Right renal cortex interstitium (tissue), 3 donors: ENCODE data around the gene HDAC8. TPM values are rescaled to one million over a fixed set of nuclear protein-coding genes. Genes with fewer than 3 reads are reported as not detected.

Experiments used
- DNase-seq, 3 donors: peaks; one replicate each; pipeline ENCODE4 v3.0.0-alpha.2; 2013; ENCODE audit warnings: low read depth in 3 of 3, low spot score in 2 of 3
- polyA plus RNA-seq, 3 donors: library from polyadenylated mRNA; unstranded; fragments of 120-200 nt; gene quantifications; one replicate each; pipeline ENCODE4 v1.2.1, GENCODE V29; 2013; ENCODE audit not compliant: insufficient read length in 3 of 3

The HDAC8 gene
- polyA plus RNA-seq, 3 donors: 27.2 to 38.4 (median 35.9) TPM

DNA sequence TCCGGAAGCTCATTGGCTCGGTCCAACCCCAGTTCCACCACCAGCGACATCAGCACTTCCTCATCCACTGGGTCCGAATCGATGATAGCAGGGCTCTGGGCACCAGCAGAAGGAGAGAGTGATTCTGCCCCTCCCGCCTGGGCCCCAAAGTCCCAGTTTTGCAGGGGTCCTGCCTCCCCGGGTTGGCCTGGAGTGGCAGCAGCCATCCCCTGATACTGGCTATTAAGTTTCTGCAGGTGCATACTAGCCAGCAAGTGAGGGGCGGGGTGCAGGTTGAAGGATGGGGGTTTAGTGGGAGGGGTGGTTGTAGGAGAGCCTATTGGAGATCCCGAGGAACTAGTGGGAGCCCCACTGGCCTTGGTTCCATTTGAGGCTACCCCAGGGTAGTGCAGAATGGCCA is 270.9 kb downstream of the HDAC8 start:
- no peak for DNase-seq

DNA sequence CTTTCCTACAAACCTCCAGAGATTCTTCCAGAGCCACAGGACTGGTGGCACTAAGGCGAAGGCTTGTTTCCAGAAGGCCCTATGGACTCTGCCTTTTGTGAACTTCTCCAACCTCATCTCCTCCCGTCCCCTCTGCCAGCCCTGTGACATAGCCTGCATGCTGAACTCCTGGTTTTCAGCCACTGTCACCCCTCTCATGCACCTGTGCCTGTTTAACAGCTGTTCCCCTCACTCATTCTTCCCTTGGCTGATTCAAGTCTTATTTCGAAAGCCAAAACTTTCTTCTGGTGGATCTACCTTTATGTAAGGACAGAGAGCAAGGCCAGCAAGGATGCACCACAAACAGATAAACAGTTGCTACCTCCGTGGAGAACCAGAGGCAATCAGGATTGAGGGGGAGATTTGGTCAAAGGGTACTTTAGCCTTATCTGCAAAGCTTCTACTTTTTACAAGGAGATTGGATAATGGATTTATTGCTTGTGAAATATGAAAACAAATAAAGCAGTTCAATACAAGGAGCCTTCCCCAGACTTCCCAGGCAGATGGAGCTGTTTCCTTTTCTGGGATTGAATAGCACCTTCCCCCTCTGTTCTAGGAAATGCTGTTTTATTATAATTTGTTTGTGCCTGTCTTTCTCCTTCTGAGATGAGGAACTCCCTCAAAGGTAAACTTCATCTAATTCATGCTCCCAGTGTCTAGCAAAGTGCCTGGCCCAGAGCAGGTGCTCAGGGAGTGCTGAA is 272.6 kb downstream of the HDAC8 start:
- no peak for DNase-seq

DNA sequence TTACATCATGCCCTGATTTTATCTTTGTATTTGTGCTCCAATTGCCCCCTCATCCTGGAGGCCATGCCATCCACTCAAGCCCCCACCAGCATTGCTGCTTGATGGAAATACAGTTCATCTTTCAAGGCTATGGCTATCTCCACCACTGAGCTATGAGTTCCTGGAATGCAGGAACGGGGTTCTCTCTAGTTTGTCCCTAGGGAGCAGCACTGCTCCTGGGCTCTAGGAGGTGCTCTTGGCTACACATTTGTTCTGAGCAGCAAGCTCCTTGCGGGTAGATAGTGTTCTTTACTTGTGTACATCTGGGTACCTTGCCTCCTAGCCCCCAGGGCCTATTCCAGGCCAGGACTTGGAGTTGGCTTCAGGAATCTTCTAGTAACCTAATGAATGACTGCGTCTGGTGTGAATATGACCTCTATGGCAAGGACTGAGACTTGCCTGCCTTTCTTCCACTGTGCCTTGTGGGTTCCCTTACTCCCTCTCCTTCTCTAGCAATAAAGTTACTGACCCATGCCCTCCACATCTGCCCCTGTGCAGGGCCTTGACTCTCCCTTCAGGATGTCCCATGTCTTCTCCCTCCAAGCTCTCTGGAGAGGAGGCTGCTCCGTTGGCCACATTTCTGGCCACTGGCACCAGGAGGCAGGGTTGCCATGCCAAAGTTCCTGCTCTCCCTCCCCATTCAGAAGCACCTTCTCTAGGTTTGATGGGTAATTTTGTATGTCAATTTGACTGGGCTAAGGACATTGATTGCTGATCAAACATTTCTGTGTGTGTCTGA is 274.5 kb downstream of the HDAC8 start:
- no peak for DNase-seq

- DNase-seq: no peak
These were observed 275.7 kb downstream of the HDAC8 start for GRCh38 chrX:72296991-72297390.

DNA sequence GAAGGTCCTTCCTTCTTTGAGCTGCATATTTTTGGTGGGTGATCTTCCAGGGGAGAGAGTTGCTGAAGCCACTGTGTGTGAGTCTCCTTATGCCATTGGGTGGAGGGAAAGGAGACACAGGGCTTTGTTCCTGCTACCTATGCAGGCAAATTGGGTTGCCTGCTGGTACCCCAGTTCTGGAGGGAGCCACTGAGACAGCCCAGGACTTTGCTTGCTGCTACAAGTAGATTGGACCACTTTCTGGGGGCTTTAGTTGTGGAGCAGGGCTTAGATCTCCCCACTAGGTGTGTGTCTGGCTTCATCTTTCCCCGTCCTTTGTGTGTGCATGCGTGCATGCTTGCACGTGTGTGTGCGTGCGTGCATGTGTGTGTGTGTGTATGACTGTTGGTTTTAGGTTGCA is 276.9 kb downstream of the HDAC8 start:
- DNase-seq: no peak

- no peak for DNase-seq
These were observed 278.1 kb downstream of the HDAC8 start for GRCh38 chrX:72294497-72294896.

GRCh38 chrX:72282302-72282701 is 290.3 kb downstream of the HDAC8 start:
- no peak for DNase-seq

DNA sequence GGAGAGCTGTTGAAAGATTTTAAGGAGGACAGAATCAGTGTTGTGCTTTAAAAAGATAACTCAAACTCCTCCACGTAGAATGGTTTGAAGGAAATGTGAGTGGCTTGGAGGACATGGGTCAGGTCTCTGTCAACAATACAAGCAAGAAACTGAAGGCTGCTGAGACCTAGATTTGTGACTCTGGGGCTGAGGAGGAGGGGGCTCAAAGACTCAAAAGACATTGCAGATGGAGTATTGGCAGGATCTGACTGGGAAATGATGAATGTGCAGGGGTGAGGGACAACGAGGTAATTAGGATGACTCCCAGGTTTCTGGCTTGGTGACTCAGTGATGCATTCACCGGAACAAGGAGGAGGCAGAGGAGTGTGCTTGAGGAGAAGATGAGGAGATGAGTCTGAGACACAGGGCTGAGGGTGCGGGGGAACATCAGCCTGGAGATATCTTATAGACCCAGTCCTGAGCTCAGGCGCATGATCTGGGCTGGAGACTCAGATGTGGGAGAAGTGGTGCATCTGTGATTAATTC is 292.3 kb downstream of the HDAC8 start:
- peak in 1 of 3 donors; percentile 26 for DNase-seq

Other genes with a start within 250 kb of the HDAC8 start
- 1 to 10 TPM; 5.0 to 6.1 (median 5.6) TPM for gene PHKA1, start 141.5 kb upstream of the HDAC8 start, polyA plus RNA-seq
- 1 to 10 TPM; 3.8 to 4.6 (median 4.1) TPM for gene DMRTC1B, start 204.0 kb upstream of the HDAC8 start, polyA plus RNA-seq
- gene FAM236B, start 209.8 kb upstream of the HDAC8 start, polyA plus RNA-seq: not detected
- gene FAM236D, start 235.4 kb upstream of the HDAC8 start, polyA plus RNA-seq: not detected